ENCODE measurements around the gene RBM12.

DNA sequence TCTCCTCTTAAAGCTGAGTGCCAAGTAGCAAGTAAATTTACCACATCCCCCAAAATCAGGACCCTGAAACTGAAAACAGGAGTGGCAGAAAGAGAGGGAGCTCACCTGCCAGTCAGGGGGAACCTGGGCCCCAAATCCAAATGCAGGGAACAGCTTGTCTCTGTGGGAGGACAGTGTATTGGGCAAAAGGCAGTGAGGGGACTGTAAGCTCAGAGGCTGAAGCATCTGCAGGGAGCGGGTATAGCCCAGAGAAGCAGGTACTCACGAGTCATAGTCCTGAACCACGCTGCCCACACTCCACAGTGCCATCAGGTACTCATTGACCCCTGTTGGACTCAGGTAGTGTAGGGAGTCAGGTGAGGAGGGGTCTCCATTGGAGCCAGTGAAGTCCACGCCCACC lies 34.1 kb downstream of the RBM12 start:
- TF ChIP-seq, protein P1, sequence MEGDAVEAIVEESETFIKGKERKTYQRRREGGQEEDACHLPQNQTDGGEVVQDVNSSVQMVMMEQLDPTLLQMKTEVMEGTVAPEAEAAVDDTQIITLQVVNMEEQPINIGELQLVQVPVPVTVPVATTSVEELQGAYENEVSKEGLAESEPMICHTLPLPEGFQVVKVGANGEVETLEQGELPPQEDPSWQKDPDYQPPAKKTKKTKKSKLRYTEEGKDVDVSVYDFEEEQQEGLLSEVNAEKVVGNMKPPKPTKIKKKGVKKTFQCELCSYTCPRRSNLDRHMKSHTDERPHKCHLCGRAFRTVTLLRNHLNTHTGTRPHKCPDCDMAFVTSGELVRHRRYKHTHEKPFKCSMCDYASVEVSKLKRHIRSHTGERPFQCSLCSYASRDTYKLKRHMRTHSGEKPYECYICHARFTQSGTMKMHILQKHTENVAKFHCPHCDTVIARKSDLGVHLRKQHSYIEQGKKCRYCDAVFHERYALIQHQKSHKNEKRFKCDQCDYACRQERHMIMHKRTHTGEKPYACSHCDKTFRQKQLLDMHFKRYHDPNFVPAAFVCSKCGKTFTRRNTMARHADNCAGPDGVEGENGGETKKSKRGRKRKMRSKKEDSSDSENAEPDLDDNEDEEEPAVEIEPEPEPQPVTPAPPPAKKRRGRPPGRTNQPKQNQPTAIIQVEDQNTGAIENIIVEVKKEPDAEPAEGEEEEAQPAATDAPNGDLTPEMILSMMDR (IDR thresholded peaks at IDR 0.05; ENCODE audit: poor library complexity, severe bottlenecking), result no peak
- no peak for TF ChIP-seq EZH2 (IDR thresholded peaks at IDR 0.05; ENCODE audit: borderline replicate concordance, insufficient read depth, low read length, poor library complexity, severe bottlenecking)
- TF ChIP-seq MXI1 (conservative IDR thresholded peaks at IDR 0.05; ENCODE audit: poor library complexity, severe bottlenecking), result no peak
- TF ChIP-seq EP300 (conservative IDR thresholded peaks at IDR 0.05; ENCODE audit: poor library complexity, severe bottlenecking), result no peak
- no peak for TF ChIP-seq RAD21 (conservative IDR thresholded peaks at IDR 0.05)
- TF ChIP-seq TAF1 (IDR thresholded peaks at IDR 0.05; ENCODE audit: low read depth), result no peak

Measured in neural cell (in vitro differentiated cells).